ENCODE measurements around the gene NMS. TPM values are rescaled to one million over a fixed set of nuclear protein-coding genes. Genes with fewer than 3 reads are reported as not detected.

The NMS gene
- total RNA-seq, 1 donor from 2014 or later = not detected

- DNase-seq (ENCODE audit: low read depth) = no peak
Observed at GRCh38 chr2:100484390-100484789, 14.1 kb downstream of the NMS start.

- no peak for DNase-seq (ENCODE audit: low read depth)
Observed at GRCh38 chr2:100485396-100485795, 15.1 kb downstream of the NMS start.

- DNase-seq (ENCODE audit: low read depth) = no peak
Observed at GRCh38 chr2:100494712-100495111, 24.4 kb downstream of the NMS start.

- no peak for DNase-seq (ENCODE audit: low read depth)
Observed at GRCh38 chr2:100502782-100503181, 32.5 kb downstream of the NMS start.

GRCh38 chr2:100504542-100504941 is 34.3 kb downstream of the NMS start:
- DNase-seq (ENCODE audit: low read depth) = no peak

GRCh38 chr2:100509066-100509465 is 38.8 kb downstream of the NMS start:
- no peak for DNase-seq (ENCODE audit: low read depth)

GRCh38 chr2:100513650-100514049 is 43.4 kb downstream of the NMS start:
- no peak for DNase-seq (ENCODE audit: low read depth)

GRCh38 chr2:100517556-100517955 is 47.3 kb downstream of the NMS start:
- no peak for DNase-seq (ENCODE audit: low read depth)

GRCh38 chr2:100518801-100519200 is 48.5 kb downstream of the NMS start:
- DNase-seq (ENCODE audit: low read depth) = peak; percentile 7

GRCh38 chr2:100520224-100520623 is 49.9 kb downstream of the NMS start:
- no peak for DNase-seq (ENCODE audit: low read depth)

GRCh38 chr2:100522430-100522829 is 52.1 kb downstream of the NMS start:
- no peak for DNase-seq (ENCODE audit: low read depth)

- DNase-seq (ENCODE audit: low read depth) = no peak
Observed at GRCh38 chr2:100524331-100524730, 54.0 kb downstream of the NMS start.

GRCh38 chr2:100526868-100527267 is 56.6 kb downstream of the NMS start:
- DNase-seq (ENCODE audit: low read depth) = no peak

- DNase-seq (ENCODE audit: low read depth) = no peak
Observed at GRCh38 chr2:100527440-100528015, 57.2 kb downstream of the NMS start.

GRCh38 chr2:100529176-100529575 is 58.9 kb downstream of the NMS start:
- no peak for DNase-seq (ENCODE audit: low read depth)

GRCh38 chr2:100529900-100530299 is 59.6 kb downstream of the NMS start:
- DNase-seq (ENCODE audit: low read depth) = no peak

Other genes starting within 250 kb of the NMS start
- 0.17 and 0.35 TPM in 2 replicates for gene LONRF2, start 148.0 kb upstream of the NMS start, total RNA-seq
- 11.3 and 18.2 TPM in 2 replicates for gene CHST10, start 52.8 kb upstream of the NMS start, total RNA-seq
- 20.5 and 20.6 TPM in 2 replicates for gene PDCL3, start 92.5 kb downstream of the NMS start, total RNA-seq

All from renal cortical epithelial cell (primary cell).